ENCODE data around the gene GPR35.

The GPR35 gene

DNA sequence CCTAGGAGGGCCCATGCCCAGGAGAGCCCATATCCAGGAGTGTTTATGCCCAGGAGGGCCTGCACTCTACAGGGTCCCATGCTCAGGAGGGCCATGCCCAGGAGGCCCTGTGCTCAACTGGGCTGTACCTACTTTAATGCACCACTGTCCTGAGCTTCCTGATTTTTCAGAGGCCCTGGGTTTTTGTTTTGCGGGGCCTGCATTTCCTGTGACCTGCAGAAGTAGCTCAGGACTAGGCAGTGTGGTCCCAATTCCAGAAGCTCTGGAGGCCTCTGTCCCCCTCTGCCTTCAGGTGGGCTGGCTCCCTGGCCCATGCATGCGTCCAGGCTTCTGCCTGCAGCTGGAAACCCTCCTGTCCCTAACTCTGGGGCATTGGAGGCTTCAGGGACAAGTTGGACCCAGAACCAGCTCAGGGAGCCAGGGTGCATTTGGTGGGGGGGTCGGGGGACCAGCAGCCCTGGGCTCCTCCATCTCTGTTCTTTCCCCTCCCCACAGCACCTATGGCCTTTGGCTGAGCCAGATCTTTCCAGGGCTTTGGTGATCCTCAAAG is 10.8 kb downstream of the GPR35 start:
- Histone ChIP-seq H3K27ac (ENCODE audit: low read depth, low read length) (no peak overlapping the region), H3K36me3 (ENCODE audit: insufficient read depth, low read length) (no peaks in the 10 kb centered on the region), H3K4me1 (ENCODE audit: control insufficient read depth, insufficient read depth, low read length, unreplicated experiment) (no peaks in the 10 kb centered on the region), H3K79me2 (ENCODE audit: control insufficient read depth, insufficient read depth, low read length, unreplicated experiment) (no peaks in the 10 kb centered on the region), H3K4me3 (ENCODE audit: low read depth, low read length) (no peak overlapping the region), H3K27me3 (ENCODE audit: insufficient read depth, low read length) (peaks cover 27% of the 10 kb centered on the region), H2AFZ (ENCODE audit: low read length, unreplicated experiment) (no peak overlapping the region)

DNA sequence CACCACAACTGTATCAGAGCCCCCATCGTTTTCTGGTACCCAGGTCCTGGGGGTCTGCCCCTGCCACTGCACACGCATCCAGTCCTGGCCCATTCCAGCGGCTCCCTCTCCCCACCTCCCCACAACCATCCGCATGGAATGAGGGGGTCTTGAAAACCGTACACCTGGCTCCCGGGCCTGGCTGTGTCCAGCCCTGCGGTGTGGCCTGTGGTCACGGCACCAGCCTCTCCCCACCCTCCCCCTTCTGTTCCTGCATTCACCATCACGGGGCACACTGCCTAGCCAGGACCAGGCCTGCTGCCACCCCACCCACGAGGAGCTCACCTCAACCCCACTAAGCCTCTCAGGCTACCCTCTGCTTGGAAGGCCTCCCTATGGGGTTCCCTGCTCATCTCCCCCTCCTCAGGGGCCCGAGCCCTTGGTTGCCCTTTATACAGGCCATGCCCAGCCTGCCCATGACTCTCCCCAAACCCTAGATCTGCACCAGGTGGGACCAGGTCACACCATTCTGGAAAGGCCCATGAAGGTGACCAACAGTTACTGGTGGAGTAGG is 11.4 kb downstream of the GPR35 start:
- no peaks in the 10 kb centered on the region for H3K36me3 ChIP-seq (ENCODE audit: insufficient read depth, low read length)
- H3K4me3 ChIP-seq (ENCODE audit: low read depth, low read length), result no peak overlapping the region
- H3K79me2 ChIP-seq (ENCODE audit: control insufficient read depth, insufficient read depth, low read length, unreplicated experiment), result no peaks in the 10 kb centered on the region
- H3K27me3 ChIP-seq (ENCODE audit: insufficient read depth, low read length), result peaks cover 27% of the 10 kb centered on the region
- H2AFZ ChIP-seq (ENCODE audit: low read length, unreplicated experiment), result no peak overlapping the region
- no peaks in the 10 kb centered on the region for H3K4me1 ChIP-seq (ENCODE audit: control insufficient read depth, insufficient read depth, low read length, unreplicated experiment)
- no peak overlapping the region for H3K27ac ChIP-seq (ENCODE audit: low read depth, low read length)

DNA sequence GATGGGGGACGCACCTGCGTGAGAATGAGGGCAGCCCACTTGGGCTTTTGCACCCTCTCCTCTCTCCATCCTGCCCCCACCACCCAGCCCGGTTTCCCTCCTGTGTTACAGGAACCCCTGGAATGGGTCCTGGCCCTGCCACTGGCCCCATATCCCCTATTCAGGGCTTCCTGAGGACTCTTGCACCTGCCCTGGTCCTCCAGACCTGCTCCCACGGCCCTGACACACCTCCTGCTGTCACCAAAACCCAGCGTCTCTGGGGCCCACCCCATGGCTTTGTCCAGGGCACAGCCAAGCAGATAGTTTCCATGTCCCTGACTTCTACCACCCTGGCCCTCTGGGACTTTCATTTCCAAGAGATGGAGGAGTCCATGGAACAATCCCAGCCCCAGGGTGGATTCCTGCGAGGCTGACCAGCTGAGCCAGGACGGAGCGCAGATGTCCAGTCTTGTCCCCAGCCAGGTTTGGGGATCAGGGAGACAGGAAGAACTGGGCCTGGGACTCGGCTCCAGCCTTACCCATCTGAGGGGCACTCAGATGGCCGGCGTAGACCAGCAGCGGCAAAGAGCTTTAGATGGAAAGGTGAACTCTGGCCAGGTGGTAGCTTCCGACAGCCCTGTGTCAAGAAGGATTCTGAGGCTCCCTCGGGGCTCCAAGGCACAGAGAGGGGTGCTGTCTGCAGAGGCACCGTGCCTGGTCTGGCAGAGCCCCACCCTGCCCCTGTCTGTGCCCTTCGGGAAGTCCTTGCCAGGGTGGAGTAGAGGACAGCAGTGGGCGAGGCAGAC is 12.0 kb downstream of the GPR35 start:
- no peaks in the 10 kb centered on the region for H3K36me3 ChIP-seq (ENCODE audit: insufficient read depth, low read length)
- peaks cover 27% of the 10 kb centered on the region for H3K27me3 ChIP-seq (ENCODE audit: insufficient read depth, low read length)
- H3K79me2 ChIP-seq (ENCODE audit: control insufficient read depth, insufficient read depth, low read length, unreplicated experiment), result no peaks in the 10 kb centered on the region
- H2AFZ ChIP-seq (ENCODE audit: low read length, unreplicated experiment), result no peak overlapping the region
- no peaks in the 10 kb centered on the region for H3K4me1 ChIP-seq (ENCODE audit: control insufficient read depth, insufficient read depth, low read length, unreplicated experiment)
- no peak overlapping the region for H3K4me3 ChIP-seq (ENCODE audit: low read depth, low read length)
- no peak overlapping the region for H3K27ac ChIP-seq (ENCODE audit: low read depth, low read length)

DNA sequence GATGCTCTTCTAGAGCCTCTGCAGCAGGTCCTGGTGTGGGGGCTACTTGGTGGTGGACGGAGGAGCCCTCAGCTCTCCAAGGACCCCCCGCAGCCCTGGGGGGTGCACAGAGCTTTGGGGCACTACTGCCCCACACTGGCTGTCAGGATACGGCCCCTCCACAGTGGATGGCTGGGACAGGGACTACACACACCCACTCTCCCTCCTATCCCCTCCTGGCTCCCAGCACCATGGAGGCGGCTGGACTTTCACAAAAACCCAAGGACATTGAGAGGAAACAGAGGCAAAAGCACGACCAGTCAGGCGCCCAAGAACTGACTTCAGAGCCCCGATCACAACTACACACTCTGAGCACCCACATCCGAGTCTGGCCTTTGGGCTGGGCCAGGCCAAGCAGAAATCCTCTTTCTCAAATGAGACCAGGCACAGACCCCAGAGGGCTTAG is 12.6 kb downstream of the GPR35 start:
- no peaks in the 10 kb centered on the region for H3K4me1 ChIP-seq (ENCODE audit: control insufficient read depth, insufficient read depth, low read length, unreplicated experiment)
- H3K4me3 ChIP-seq (ENCODE audit: low read depth, low read length), result no peak overlapping the region
- no peak overlapping the region for H3K27ac ChIP-seq (ENCODE audit: low read depth, low read length)
- H2AFZ ChIP-seq (ENCODE audit: low read length, unreplicated experiment), result no peak overlapping the region
- H3K27me3 ChIP-seq (ENCODE audit: insufficient read depth, low read length), result peaks cover 27% of the 10 kb centered on the region
- H3K79me2 ChIP-seq (ENCODE audit: control insufficient read depth, insufficient read depth, low read length, unreplicated experiment), result no peaks in the 10 kb centered on the region
- H3K36me3 ChIP-seq (ENCODE audit: insufficient read depth, low read length), result no peaks in the 10 kb centered on the region

DNA sequence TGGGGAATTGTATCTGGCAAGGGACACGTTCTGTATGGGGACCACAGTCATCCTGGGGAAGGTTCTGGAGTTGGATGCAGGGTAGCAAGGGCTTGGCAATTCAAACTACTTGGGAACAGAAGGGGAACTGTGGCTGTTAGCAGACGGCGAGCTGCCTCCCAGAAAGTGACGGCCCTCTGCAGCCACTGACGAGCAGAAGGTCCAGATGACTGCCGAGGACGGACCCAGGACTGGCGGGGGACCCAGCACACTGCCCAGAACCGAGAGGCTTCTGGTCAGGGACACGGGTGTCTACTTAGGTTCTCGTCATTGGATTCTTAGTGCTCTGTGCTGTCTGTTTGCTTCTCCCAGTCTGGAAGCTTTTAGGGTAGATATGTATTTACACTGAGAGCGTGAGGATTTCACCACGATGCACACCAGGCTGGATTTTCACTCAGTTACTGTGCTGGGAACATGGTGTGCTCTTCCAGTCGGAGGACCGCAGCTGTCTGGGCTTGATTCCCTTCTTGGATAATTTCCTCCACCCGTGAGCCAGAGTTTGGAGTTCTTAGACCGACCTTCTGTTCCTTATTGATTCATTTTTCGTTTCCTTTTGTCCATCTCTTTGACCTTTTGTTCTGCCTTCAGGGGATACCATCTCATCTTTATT is 13.4 kb downstream of the GPR35 start:
- no peaks in the 10 kb centered on the region for H3K79me2 ChIP-seq (ENCODE audit: control insufficient read depth, insufficient read depth, low read length, unreplicated experiment)
- peaks cover 34% of the 10 kb centered on the region for H3K27me3 ChIP-seq (ENCODE audit: insufficient read depth, low read length)
- no peaks in the 10 kb centered on the region for H3K4me1 ChIP-seq (ENCODE audit: control insufficient read depth, insufficient read depth, low read length, unreplicated experiment)
- no peak overlapping the region for H3K27ac ChIP-seq (ENCODE audit: low read depth, low read length)
- H3K36me3 ChIP-seq (ENCODE audit: insufficient read depth, low read length), result no peaks in the 10 kb centered on the region
- H3K4me3 ChIP-seq (ENCODE audit: low read depth, low read length), result no peak overlapping the region
- no peak overlapping the region for H2AFZ ChIP-seq (ENCODE audit: low read length, unreplicated experiment)

DNA sequence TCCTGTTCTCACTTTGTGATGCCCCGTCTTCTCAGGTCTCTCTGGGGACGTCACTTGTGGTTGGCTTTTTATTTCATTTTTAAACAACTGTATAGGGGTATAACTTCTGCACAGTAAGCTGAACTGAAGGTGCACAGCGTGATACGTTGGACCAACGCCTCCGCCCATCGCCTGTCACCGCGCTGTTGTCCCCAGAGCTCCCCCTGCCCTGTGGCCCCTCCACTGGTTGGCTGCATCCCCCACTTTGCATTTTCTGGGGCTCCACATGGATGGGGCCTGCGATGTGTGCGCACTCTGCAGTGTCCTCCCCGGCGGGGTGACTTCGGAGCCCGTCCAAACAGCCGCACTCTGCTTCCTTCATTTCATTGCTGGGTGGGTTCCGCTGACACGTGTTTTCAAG is 14.3 kb downstream of the GPR35 start:
- no peaks in the 10 kb centered on the region for H3K4me1 ChIP-seq (ENCODE audit: control insufficient read depth, insufficient read depth, low read length, unreplicated experiment)
- H2AFZ ChIP-seq (ENCODE audit: low read length, unreplicated experiment), result no peak overlapping the region
- H3K4me3 ChIP-seq (ENCODE audit: low read depth, low read length), result no peak overlapping the region
- H3K79me2 ChIP-seq (ENCODE audit: control insufficient read depth, insufficient read depth, low read length, unreplicated experiment), result no peaks in the 10 kb centered on the region
- H3K27me3 ChIP-seq (ENCODE audit: insufficient read depth, low read length), result peaks cover 42% of the 10 kb centered on the region
- no peaks in the 10 kb centered on the region for H3K36me3 ChIP-seq (ENCODE audit: insufficient read depth, low read length)
- H3K27ac ChIP-seq (ENCODE audit: low read depth, low read length), result no peak overlapping the region

DNA sequence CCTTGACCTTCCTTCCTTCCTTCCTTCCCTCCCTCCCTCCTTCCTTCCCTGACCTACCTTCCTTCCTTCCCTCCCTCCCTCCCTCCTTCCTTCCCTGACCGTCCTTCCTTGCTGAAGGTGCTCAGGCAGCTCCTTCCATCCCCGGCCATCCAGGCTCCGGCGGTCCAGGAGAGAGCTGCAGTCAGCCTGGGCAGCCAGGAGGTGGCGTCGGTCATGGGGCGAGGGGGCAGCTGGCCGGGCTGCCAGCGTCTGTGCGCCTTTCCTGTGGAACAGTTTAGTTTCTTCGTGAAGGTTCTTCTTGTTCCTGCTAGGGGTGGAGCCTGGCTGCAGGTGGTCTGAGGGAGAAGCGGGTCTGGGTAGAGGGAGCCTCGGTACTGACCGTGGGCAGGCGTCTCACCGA is 15.7 kb downstream of the GPR35 start:
- Histone ChIP-seq H3K27me3 (ENCODE audit: insufficient read depth, low read length) (peaks cover 56% of the 10 kb centered on the region), H3K36me3 (ENCODE audit: insufficient read depth, low read length) (no peaks in the 10 kb centered on the region), H3K4me1 (ENCODE audit: control insufficient read depth, insufficient read depth, low read length, unreplicated experiment) (no peaks in the 10 kb centered on the region), H3K27ac (ENCODE audit: low read depth, low read length) (no peak overlapping the region), H3K4me3 (ENCODE audit: low read depth, low read length) (no peak overlapping the region), H2AFZ (ENCODE audit: low read length, unreplicated experiment) (no peak overlapping the region), H3K79me2 (ENCODE audit: control insufficient read depth, insufficient read depth, low read length, unreplicated experiment) (no peaks in the 10 kb centered on the region)

DNA sequence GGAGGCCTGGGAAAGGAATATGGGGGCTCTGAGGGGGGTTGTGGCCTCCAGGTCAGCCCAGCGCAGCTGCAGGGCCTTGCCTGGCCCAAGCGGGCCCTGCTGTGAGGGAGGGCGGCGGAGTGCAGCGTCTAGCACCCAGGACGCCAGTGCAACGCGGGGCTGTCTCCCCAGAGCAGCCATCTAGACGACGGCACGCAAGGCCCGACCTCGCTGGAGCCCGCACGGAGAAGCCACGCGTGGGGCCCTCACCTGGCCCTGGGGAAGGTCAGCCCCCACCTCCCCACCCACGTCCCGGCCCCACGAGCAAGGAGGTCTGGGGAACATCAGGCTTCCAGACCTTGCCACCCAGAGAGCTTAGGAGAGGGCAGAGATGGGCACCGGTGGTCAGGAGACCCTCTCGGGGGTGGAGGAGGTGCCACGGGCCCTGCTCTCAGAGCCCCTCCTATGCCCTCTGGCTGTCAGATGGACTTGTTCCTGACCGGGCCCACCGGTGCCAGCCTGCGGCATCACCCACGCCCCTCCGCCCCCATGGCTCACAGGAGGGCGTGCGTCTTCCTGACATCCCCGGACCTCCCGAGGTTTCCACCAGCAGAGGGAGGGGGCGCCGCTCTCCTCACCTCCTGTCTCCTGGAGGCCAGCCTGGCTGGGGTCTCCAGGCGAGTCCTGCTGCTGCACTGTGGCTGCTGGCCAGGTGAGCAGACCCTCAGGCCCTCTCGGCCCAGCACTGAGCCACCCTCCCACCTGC is 17.0 kb downstream of the GPR35 start:
- no peak overlapping the region for H2AFZ ChIP-seq (ENCODE audit: low read length, unreplicated experiment)
- peaks cover 62% of the 10 kb centered on the region for H3K27me3 ChIP-seq (ENCODE audit: insufficient read depth, low read length)
- no peaks in the 10 kb centered on the region for H3K79me2 ChIP-seq (ENCODE audit: control insufficient read depth, insufficient read depth, low read length, unreplicated experiment)
- no peaks in the 10 kb centered on the region for H3K36me3 ChIP-seq (ENCODE audit: insufficient read depth, low read length)
- H3K4me1 ChIP-seq (ENCODE audit: control insufficient read depth, insufficient read depth, low read length, unreplicated experiment), result no peaks in the 10 kb centered on the region
- no peak overlapping the region for H3K4me3 ChIP-seq (ENCODE audit: low read depth, low read length)
- H3K27ac ChIP-seq (ENCODE audit: low read depth, low read length), result no peak overlapping the region

DNA sequence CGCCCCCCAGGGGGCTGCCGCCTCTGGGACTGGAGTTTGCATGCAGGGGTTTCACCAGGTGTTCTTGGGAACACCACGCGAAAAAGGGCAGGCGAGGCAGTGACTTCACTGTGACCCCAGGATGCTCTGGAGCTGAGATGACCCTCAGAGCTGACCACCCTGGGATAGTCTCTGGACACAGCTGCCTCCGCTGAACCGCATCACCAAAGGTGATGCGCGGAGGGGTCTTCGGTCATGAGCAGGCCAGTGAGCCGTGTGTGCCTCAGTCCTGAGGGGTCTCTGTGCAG is 17.5 kb downstream of the GPR35 start:
- Histone ChIP-seq H3K4me1 (ENCODE audit: control insufficient read depth, insufficient read depth, low read length, unreplicated experiment) (no peaks in the 10 kb centered on the region), H3K27ac (ENCODE audit: low read depth, low read length) (no peak overlapping the region), H2AFZ (ENCODE audit: low read length, unreplicated experiment) (no peak overlapping the region), H3K4me3 (ENCODE audit: low read depth, low read length) (no peak overlapping the region), H3K36me3 (ENCODE audit: insufficient read depth, low read length) (no peaks in the 10 kb centered on the region), H3K79me2 (ENCODE audit: control insufficient read depth, insufficient read depth, low read length, unreplicated experiment) (no peaks in the 10 kb centered on the region), H3K27me3 (ENCODE audit: insufficient read depth, low read length) (peaks cover 62% of the 10 kb centered on the region)

DNA sequence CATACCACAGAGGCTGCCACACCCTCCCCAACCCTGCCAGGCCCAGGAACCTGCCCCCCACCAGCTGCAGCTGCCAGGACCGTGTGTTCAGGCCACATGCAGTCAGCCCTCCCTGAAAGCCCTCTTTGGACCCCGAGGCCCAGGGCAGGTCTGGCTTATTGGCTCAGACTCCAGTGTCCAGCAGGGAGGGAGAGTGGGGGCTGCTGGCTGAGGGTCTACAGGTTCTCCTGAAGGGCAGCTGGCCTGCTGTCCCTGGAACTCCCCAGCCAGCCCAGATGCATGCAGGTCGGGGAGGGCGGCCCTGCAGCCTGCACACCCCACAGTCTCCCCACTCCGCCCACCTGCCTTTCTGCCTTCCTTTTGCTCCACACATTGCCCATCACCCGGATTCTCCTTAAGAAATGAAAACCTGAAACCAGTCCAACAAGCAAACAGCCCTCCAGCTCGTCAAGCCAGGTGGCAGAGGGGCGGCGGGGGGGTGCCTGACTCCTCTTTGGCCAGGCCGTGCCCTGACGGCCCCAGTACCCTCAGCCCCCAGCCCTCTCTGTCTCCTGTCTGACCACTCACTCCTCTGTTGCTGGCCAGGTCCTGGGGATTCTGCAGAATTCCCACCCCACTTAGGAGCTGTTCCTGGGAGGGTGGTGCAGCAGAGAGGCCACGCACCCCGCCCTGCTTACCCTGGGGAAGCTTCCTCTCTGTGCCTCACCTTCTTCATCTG is 18.0 kb downstream of the GPR35 start:
- H3K4me1 ChIP-seq (ENCODE audit: control insufficient read depth, insufficient read depth, low read length, unreplicated experiment), result no peaks in the 10 kb centered on the region
- no peaks in the 10 kb centered on the region for H3K79me2 ChIP-seq (ENCODE audit: control insufficient read depth, insufficient read depth, low read length, unreplicated experiment)
- no peak overlapping the region for H2AFZ ChIP-seq (ENCODE audit: low read length, unreplicated experiment)
- H3K27ac ChIP-seq (ENCODE audit: low read depth, low read length), result no peak overlapping the region
- H3K4me3 ChIP-seq (ENCODE audit: low read depth, low read length), result no peak overlapping the region
- H3K27me3 ChIP-seq (ENCODE audit: insufficient read depth, low read length), result peaks cover 62% of the 10 kb centered on the region
- H3K36me3 ChIP-seq (ENCODE audit: insufficient read depth, low read length), result no peaks in the 10 kb centered on the region
